AG04450 (cell line): ENCODE results near the gene HOXC5. TPM values are rescaled to one million over a fixed set of nuclear protein-coding genes. Genes with fewer than 3 reads are reported as not detected.

Source experiments
- CTCF ChIA-PET: fragments of 300-600, 350-600 bp; formaldehyde crosslinking; extraction: SDS; loops from one replicate; lab custom pipeline; 2022; ENCODE audit warnings: antibody characterized with exemption, inconsistent platforms; lab: Charles Lee
- POLR2A ChIA-PET: fragments of 350-600 bp; formaldehyde crosslinking; extraction: SDS; loops from one replicate; lab custom pipeline; 2021; ENCODE audit warnings: antibody characterized with exemption, inconsistent platforms; lab: Yijun Ruan, JAX
- DNase-seq: peaks from one replicate; pipeline ENCODE4 v3.0.0-alpha.2; 2011; ENCODE audit warnings: low read depth, low spot score
- H3K27ac ChIP-seq: one replicate; pipeline ENCODE4 v1.5.1; 2012; ENCODE audit warnings: low read depth, low read length, control low read depth
- H3K27me3 ChIP-seq: one replicate; pipeline ENCODE4 v1.6.0; 2012; ENCODE audit warnings: low read length; ENCODE audit not compliant: control insufficient read depth, insufficient read depth
- H3K4me3 ChIP-seq: 2 replicates; pipeline ENCODE4 v1.5.1; 2011; ENCODE audit warnings: mild to moderate bottlenecking, low read depth, low read length, control low read depth
- H3K9me3 ChIP-seq: 2 replicates; pipeline ENCODE4 v1.5.1; 2012; ENCODE audit warnings: low read length; ENCODE audit not compliant: control insufficient read depth, insufficient read depth
- polyA plus RNA-seq: library from polyadenylated mRNA; depleted of rRNA; stranded (reverse); fragments of >200 nt; gene quantifications from 2 replicates; pipeline ENCODE4 v1.2.3, GENCODE V29; 2011
- TF ChIP-seq, protein P1 (sequence below): IDR thresholded peaks from 2 replicates; pipeline ENCODE4 v1.5.1; 2011; ENCODE audit warnings: low read depth, low read length, control low read depth, inconsistent platforms

The HOXC5 gene
- polyA plus RNA-seq, 1 experiment: not detected

DNA sequence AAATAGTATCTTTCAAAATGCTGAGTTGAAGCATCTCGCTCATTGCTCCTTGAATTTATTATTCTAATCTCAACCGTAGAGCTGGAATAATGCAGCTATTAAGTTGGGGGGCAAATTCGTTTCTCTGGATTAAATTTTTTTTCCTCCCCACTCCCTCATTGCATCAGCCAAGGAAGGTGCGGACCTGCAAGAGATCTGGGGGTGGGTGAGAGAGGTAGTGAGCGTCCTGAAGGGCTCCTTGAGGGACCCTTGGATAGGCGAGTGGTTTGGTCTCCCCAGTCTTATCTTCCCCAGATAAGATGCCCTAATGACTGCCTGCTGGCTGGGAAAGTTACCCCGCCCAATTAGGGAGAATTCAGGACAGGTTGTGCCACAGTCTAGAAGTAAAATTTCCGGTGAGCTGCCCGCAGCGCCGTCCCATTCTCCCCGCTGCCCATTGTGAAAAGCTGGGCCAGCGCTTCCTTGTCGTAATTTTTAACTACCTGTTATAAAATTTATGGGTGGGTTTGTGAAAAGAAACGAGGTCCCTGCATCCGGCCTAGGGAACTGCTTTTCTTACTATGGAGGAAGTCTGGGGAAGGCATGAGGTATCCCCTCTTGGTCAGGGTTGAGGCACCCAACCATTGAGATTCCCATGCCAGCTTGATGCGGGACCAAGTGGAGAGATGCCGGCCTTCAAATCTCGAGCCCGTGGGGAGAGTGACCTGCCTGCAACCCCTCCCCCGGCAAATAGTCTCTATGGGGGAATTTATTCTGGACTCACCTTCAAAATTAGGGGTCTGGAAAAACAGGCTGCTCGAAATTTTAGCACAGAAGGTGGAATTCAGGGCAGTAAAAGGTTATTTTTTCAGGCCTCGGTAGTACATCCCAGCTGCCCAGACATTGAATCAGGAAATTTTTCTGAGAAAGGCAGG is 17.6 kb upstream of the HOXC5 start:
- CTCF ChIA-PET: interaction anchor here (0.7 to 1.0 kb wide), 3 partner anchors 10 to 479 kb away, joined by 3 read pairs; partner anchors contain the start of gene COPZ1
- Histone ChIP-seq H3K27ac (no peak overlapping the region), H3K4me3 (no peak overlapping the region), H3K9me3 (peaks cover 12% of the 10 kb centered on the region; the same call in 1 of the 2 replicates), H3K27me3 (peaks cover 97% of the 10 kb centered on the region)
- POLR2A ChIA-PET: no interaction called here
- DNase-seq: no peak
- TF ChIP-seq, protein P1, sequence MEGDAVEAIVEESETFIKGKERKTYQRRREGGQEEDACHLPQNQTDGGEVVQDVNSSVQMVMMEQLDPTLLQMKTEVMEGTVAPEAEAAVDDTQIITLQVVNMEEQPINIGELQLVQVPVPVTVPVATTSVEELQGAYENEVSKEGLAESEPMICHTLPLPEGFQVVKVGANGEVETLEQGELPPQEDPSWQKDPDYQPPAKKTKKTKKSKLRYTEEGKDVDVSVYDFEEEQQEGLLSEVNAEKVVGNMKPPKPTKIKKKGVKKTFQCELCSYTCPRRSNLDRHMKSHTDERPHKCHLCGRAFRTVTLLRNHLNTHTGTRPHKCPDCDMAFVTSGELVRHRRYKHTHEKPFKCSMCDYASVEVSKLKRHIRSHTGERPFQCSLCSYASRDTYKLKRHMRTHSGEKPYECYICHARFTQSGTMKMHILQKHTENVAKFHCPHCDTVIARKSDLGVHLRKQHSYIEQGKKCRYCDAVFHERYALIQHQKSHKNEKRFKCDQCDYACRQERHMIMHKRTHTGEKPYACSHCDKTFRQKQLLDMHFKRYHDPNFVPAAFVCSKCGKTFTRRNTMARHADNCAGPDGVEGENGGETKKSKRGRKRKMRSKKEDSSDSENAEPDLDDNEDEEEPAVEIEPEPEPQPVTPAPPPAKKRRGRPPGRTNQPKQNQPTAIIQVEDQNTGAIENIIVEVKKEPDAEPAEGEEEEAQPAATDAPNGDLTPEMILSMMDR: no peak

DNA sequence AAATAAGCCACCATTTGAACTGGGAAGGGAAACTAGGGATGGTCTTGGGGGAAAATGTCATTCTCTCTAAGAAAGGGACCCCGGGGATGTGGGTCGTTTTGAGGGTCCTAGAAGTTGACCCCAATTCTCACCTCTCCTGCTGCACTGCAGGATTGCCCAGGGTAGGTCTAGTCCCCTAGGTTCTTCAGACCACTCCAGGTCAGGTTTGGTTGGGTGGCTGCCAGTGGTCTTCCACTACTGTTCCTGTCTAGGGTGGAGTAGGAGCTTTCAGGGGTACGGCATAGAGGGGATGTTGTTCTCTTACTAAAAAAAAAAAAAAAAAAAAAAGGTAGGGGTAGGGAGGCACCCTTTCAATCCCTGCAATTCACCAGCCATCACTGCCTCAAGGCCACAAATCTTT is 16.8 kb upstream of the HOXC5 start:
- ChIA-PET CTCF (interaction anchor here (0.5 to 0.9 kb wide), 2 partner anchors 185 to 355 kb away, joined by 3 to 4 read pairs; no protein-coding TSS in a partner anchor), POLR2A (interaction anchor here (0.6 kb wide), 1 partner anchor 176 kb away, joined by 4 read pairs; no protein-coding TSS in a partner anchor)
- Histone ChIP-seq H3K4me3 (no peak overlapping the region), H3K27me3 (peaks cover 97% of the 10 kb centered on the region), H3K27ac (no peak overlapping the region), H3K9me3 (peaks cover 12% of the 10 kb centered on the region; the same call in 1 of the 2 replicates)
- no peak for DNase-seq
- TF ChIP-seq, protein P1: no peak

DNA sequence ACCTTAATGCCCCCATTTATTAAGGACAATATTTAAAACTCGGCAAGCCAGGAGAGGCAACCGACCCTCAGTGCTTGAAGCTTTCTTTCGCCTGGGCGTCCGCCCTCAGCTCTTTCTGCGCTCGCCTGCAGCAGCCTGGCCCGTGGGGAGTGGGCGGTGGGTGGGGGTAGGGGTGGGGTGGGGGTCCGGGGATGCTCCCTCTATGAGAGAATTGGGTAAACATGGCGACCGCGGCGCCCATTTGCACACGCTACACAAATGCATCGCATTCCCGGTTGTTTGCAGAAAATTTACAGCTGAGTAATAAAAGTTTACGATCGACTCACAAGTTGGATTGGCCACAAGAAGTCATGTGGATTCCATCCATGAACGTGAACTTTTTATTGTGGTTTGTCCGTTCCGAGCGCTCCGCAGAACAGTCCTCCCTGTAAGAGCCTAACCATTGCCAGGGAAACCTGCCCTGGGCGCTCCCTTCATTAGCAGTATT is 16.3 kb upstream of the HOXC5 start:
- H3K27ac ChIP-seq: no peak overlapping the region
- no peak overlapping the region for H3K4me3 ChIP-seq
- peaks cover 97% of the 10 kb centered on the region for H3K27me3 ChIP-seq
- H3K9me3 ChIP-seq: peaks cover 12% of the 10 kb centered on the region; the same call in 1 of the 2 replicates
- TF ChIP-seq, protein P1: no peak
- DNase-seq: no peak
- ChIA-PET CTCF (interaction anchor here (0.5 to 1.2 kb wide), 3 partner anchors 10 to 354 kb away, joined by 3 to 4 read pairs (median 4); no protein-coding TSS in a partner anchor), POLR2A (interaction anchor here (0.6 kb wide), 1 partner anchor 175 kb away, joined by 4 read pairs; no protein-coding TSS in a partner anchor)

DNA sequence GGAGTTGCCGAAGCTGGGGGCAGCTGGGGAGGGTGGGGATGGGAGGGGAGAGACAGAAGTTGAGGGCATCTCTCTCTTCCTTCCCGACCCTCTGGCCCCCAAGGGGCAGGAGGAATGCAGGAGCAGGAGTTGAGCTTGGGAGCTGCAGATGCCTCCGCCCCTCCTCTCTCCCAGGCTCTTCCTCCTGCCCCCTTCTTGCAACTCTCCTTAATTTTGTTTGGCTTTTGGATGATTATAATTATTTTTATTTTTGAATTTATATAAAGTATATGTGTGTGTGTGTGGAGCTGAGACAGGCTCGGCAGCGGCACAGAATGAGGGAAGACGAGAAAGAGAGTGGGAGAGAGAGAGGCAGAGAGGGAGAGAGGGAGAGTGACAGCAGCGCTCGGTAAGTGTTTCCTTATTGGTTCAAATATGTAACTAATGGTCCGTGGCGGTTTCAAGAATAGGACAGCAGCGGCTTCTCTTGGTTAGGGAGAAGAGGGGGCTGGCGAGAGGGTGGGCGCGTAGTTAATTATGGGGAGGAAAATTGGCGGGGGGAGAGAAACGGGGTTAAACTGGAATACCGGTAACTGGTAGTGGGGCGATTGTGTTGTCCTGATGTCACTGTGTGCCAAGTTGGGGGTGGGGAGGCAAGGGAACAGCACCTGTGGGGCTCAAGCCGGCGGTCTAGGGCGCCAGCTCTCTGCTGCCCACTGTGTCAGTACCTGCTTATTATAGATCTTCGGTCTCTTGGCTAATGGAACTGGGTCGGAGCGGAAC is 15.6 kb upstream of the HOXC5 start:
- Histone ChIP-seq H3K27ac (no peak overlapping the region), H3K27me3 (peaks cover 98% of the 10 kb centered on the region), H3K9me3 (peaks cover 12% of the 10 kb centered on the region; the same call in 1 of the 2 replicates), H3K4me3 (peak overlapping the region; percentile 40)
- POLR2A ChIA-PET: interaction anchor here (0.6 kb wide), 1 partner anchor 10 kb away, joined by 3 read pairs; no protein-coding TSS in a partner anchor
- no peak for DNase-seq
- TF ChIP-seq, protein P1: no peak
- CTCF ChIA-PET: interaction anchor here (1.2 to 1.3 kb wide), 2 partner anchors 10 to 184 kb away, joined by 4 to 12 read pairs; no protein-coding TSS in a partner anchor
